HG02610 (cell line): Measurements from ENCODE around the gene PSMD1.
"Not testable (repeated sequence)": the region's sequence is repeated elsewhere in the genome, so short reads cannot be mapped to it uniquely, and the experiment has no call there.

ENCODE experiments used
- ATAC-seq: cut with Tn5 transposase; IDR thresholded peaks from one replicate; pipeline ENCODE4 v1.9.1; 2021; ENCODE audit warnings: mild to moderate bottlenecking, moderate library complexity; ENCODE audit not compliant: unreplicated experiment

Gene PSMD1

DNA sequence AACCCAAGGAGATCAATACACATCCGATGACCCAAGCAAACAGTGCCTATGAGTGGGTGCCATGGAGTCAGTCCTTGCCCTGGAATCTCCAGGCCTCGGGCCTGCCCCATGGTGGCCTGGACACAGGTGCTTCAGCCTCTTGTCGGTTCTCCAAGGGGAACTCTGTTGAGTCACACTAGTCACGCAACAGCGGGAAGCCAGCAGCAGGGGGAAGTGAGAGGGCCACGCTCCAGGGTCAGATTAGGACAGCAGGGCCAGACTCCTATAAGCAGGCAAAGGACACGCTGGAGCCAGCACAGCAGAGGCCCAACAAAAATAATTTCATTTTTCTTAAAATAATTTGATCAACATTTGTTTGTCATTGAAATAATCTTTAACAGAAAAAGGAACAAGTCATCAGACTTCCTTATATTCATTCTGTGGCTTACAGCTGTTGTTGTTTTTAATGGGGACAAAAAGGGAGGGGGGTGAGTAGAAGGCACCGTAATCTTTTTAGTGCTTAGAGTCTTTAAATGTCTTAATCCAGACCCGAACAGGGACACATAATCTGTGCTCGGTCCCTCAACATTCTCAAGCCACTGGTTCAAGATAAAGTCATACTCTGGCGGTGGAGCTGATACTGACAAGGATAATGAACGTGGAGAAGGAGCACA, 125.3 kb downstream of the PSMD1 start:
- peak; percentile 76 for ATAC-seq

DNA sequence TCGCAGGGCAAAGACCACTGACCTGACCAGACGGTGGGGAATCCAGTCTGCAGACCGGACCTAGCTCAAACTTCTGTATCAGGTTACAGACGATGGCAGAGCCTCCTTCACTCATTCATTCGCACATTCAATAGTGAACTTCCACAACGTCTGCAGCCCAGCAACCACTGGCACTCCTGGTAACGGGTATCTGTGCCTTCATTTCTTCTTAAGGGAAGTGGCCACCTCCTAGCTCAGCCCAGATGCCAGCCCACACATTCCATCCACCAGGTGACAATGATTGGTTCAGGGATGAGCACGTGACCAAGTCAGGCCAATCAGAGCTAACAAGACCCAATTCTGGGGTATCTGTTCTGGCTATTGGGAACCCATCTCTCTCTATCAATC, 125.8 kb downstream of the PSMD1 start:
- no peak for ATAC-seq

DNA sequence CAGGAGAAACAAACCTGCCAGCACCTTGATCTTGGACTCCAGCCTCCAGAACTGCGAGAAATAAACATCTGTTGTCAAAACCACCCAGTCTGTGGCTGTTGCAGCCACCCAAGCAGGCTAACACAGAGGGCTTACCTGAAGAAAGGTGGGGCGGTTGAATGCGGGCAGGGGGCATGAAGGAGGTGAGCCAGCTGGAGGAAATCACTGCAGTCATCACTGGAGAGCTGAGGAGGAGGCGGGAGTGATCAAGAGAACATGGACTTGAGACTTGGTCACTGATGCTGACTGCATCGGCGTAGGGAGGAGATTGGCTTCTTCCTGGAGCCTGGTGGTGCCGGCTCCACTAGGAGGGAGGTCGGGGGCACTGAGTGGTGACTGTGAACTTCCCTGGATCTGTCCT, 127.2 kb downstream of the PSMD1 start:
- ATAC-seq: no peak

DNA sequence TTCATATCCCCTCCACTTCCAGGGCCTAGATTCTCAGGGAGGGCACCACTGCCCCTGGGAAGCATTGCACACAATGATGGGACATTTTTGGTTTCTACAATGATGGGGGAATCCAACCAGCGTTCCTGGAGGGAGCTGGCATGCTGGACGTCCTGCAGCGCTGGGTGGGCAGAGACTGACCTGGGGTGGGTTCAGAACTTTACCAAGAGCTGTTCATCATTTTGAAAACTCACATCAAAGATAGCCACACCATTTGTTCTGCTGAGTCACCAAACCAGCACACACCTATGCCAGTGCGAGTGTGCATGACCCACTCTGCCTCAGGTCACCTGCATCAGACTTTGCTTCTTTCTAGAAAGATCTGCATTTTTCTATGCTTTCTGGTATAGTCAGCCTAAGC, 127.7 kb downstream of the PSMD1 start:
- no peak for ATAC-seq

DNA sequence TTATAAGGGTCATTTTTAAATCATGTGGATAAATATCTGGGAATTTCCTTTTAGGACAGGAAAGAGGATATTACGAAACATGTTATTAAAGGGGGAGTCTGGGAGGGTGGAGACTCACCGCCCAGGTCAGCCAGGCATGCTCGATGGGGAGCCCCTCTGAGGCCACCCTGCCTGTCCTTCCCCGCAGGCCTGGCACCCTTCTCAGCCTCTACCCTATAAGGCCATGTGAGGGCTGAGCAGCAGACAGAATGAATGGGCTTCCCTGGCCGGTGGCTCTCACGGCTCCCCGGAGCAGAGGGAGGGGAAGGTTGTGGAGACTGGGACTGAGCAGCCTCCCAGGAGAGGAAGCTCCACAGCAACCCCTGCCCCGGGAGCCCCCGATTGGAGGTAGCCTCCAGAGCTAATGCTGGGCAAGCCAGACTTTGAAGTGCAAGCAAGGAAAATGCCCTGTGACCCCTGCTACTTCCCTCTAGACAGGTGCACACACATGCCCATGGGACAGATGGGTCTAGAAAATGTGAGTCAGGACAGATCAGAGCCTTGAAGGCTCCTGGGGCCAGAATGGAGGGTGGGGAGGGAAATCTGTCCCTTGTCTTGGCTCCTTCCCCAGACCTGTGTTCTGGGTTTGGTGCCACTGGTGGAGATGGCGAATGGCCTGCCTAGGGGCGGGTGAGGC, 128.5 kb downstream of the PSMD1 start:
- ATAC-seq: no peak

DNA sequence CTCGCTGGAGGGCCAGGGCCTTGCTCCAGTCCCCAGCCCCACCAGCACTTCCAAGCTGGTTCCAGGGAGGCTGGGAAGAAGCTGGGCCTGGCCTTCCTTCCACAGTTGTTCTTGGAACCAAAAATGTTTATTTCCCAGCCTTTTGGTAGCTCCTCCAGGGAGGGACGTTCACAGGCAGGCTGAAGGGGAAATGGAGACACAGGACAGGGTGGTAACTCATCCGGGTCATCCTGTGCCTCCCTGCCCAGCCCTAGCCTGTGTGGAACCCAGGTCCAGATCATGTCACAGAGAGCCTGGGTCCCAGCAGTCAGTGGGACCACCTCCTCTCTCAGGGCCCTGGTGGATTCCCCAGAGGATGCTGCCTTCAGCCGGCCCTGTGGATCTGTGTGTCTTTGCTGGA, 129.2 kb downstream of the PSMD1 start:
- no peak for ATAC-seq

DNA sequence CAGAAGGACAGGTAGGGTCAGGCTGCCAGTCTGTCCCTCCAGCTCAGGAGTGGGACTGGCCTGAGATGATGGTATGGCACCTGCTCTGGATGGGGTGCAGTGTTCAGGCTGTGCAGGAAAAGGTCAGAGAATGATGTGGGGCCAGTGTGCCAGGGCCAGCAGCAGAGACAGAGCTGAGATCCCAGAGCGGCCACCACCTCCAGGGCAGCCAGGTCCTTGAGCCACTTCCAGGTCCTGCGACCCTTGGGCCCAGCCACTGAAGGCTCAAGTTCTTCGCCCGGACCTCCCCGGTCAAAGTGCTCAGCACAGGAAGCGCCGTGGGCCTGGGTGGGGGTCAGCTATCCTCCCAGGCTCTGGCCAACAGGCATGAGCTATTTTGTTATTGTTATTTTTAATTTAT, 129.7 kb downstream of the PSMD1 start:
- no peak for ATAC-seq

DNA sequence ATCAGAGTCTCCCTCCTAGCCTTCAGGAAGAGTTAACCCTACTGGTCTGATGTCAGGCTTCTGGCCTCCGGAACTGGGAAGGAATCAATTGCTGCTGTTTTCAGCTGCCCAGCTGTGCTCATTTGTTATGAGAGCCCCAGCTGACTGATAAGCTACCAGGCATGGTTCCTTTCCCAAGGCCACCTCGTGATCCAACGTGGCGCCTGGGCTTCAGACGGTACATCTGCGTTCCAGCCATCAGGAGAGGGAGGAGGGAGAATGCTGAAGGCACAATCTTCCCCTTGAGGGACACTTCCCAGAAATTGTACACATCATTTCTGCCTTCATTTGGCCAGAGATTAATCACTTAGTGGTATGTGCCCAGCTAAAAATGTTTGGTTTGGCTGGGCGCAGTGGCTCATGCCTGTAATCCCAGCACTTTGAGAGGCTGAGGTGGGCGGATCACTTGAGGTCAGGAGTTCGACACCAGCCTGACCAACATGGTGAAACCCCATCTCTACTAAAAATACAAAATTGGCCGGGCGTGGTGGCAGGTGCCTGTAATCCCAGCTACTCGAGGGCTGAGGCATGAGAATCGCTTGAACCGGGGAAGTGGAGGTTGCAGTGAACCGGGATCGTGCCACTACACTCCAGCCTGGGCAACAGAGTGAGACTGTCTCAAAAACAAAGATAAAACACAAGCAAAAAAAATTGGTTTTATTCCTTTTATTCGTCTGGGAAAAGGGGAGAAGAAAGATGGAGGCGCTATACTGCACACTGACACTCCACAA, 131.3 kb downstream of the PSMD1 start:
- no peak for ATAC-seq

DNA sequence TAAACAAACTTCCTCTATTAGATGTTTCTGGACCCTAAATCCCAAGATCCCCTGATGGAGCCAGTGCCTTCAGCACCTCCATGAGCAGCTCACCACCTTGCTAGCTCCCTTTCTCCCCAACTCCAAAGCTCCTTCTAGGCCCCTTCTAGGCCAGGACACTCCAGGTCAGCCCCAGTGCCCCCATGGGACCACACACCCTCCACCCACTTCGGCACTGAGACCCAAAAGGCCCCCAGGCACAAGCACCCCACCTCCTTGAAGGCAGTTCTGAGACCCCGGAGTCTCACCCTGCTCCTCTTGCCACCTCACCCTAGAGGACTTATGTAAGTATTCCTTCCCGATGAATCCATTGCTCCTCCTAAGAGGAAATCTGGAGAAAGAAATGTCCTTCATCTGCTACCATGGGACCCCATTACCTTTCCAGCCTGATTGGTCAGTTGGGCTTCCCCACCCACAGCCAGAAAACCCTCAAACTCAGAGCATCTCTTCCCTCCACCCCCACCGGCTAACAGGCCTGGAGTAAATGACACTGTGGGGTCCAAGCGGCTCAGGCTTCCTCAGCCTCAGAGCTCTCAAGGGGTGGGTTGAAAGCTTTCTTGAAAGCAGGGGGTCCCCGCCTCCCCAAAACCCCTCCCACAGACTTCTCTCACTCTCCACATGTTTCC, 132.0 kb downstream of the PSMD1 start:
- ATAC-seq: no peak

DNA sequence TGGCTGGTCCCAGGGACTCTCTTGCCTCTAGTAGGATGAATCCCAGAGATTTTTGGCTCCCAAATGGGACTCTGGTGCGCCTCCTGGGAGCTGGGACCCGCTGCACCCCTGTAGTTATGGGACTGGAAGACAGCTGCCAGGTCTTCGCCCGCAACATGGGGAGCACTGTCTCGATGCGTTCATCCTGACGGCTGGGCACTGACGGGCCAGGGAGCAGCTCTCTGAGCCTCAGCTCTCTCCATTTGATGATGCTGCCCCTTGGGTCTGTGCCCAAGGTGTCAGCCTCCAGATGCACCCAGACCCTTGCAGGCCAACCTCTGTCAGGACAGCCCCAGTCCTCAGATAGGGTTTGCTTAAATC, 132.5 kb downstream of the PSMD1 start:
- ATAC-seq: no peak

DNA sequence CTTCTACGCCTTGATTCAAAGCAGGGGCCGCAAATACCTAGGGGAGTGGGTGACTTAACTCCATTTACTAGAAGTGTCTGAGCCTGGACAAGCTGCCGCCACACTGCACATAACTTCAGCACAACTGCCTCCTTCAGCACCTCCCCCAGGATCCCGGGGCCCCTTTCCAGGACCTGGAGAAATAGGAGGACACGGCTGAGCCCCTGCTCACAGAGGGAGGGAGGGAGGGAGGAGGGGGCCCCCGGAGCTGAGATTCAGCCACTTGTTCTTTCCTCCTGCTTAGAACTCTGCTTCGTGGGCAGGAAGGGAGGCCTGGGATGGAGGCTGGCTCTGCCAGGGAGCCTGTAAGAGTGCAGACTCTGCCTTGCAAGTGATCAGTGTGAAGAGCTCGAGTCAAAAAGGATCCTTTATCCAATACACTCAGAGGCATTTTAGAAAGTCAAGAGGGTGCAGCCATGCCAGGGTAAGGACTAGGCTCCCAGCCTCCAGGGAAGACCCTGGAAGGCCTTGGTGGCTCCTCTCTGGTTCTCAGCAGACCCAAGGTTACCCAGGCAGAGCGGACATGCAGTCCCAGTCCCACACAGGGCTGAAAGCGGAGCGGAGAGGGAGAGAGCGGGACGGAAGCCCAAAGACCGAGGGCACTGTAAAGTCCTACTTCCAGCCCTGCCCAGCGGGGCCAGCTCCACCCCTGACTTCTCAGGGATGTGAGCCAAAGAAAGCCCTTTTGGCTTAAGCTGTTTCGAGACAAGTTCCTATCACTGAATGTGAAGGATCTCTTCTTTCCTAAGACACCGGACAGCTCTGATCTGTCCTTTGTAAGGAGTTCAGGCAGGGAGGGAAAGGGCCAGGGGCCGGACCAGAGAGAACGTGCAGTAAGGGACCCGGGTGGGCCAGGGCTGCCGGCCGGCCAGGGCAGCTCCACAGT, 133.2 kb downstream of the PSMD1 start:
- ATAC-seq: no peak

DNA sequence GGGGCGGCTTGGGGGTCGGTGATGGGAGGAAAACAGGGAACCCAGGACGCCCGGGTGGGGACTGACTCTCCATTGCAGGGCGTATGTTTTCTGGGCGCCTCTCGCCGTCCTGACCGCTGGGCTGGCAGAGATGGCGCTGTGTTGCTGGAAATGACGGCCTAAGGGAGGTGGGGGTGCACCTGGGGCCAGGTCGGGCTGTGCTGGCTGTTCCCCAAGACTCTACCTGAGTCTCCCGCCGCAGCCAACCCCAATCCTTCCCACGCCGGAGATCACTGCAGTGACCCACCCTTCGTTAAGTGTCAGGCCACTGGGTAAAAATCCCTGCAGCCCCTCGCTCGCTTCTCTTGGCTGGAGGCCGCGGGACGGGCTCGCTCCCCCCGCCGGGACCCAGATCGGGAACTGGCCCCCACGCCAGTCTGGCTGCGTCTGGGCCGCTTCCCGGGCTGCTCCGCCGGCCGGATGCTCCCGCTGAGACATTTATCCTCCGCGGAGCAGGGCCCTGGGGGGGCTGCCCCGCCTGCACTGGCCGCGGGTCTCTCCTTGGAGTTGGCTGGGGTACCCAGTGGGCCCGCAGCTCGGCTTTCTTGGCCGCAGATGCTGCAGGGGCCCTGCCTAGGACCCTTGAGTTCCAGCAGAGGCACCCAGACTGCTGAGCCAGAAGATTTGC, 134.0 kb downstream of the PSMD1 start:
- ATAC-seq: no peak

DNA sequence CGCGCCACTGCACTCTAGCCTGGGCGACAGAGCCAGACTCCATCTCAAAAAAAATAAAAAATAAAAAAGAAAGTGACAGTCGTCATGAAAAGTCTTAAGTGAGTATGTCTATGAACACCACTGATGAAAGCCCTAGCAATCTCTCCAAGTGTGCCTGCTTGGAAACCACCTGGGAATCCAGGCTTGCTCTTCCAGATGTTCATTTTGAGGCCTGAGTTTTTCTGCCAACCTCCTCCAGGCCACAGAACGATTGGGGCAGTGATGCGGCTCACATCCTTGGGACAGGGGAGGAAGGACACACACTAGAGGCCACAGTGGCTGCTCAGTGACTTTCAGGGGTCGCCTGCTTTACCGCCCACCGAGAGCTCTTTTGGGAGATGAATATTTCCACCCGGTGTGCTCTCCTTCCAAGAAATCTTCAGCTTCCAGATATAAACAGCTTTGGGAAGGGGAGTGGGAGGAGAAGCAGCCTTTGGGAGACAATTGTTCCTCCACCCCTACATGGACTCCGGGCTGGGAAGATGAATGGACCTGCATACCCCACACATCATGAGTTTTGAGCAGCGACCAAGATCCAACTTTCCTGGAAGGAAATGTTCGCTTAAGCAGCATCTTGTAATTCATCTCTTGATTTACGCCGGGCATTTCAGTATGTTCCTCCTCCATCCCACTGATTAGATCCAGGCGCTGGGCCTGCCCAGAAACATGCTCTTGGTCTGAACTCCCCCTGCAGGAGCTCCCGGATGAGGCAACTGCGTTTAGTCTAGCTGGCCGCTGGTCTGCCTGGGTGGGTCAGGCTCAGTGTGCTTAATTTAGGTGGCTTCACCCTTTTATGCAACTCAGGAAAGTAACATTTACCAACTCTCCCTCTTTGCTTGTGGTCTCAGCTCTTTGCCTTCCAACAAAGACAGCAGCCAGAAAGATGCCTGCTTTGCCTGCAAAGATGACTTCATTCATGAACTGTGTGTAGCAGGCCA, 135.5 kb downstream of the PSMD1 start:
- ATAC-seq: no peak

DNA sequence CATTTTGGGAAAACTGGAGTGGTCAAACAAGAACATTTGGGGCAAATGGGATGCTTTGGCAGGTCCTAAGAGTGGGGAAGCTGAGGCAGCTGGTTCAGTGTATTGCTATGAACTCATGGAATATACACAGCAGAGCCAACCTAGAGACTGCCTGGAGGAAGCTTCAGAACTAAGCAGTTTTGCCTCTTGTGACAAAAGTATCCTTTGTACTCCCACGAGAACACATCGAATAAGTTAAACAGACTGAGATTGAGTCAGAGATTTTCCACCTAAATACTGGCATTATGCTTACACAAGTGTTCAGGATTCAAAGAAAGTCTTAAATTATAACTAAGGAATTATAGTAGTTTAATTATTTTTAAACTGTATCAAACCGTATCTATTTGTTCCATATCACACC, 136.5 kb downstream of the PSMD1 start:
- no peak for ATAC-seq

DNA sequence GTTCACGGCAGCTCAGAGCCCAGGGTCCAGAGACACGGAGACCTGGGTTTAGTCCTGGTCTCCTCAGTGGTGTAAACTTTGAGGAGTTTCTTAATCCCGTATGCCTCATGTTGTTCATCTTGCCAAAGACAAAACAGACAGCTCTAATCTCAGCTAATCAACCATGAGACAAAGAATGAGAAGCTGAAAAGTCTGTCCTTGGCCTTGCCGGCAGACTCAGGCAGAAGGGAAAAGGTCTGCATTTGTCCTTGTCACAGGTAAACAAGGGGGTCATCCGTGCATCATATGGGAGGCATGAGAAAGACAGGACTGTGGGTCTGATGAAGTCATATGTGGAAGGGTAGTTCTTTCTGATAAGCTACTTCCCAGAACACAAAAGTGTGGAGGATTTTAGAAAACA, 139.9 kb downstream of the PSMD1 start:
- ATAC-seq: no peak

DNA sequence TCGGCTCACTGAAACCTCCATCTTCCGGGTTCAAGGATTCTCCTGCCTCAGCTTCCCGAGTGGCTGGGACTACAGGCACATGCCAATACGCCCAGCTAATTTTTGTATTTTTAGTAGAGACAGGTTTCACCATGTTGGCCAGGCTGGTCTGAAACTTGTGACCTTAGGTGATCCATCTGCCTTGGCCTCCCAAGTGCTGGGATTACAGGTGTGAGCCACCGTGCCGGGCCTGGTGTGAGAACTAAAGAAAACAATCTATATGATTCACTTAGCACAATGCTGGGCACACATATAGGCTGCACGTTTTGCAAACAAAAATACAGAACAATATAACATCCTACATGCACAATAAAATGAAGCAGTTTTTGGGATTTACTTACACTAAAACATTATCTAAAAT, 140.5 kb downstream of the PSMD1 start:
- ATAC-seq: not testable (repeated sequence)

DNA sequence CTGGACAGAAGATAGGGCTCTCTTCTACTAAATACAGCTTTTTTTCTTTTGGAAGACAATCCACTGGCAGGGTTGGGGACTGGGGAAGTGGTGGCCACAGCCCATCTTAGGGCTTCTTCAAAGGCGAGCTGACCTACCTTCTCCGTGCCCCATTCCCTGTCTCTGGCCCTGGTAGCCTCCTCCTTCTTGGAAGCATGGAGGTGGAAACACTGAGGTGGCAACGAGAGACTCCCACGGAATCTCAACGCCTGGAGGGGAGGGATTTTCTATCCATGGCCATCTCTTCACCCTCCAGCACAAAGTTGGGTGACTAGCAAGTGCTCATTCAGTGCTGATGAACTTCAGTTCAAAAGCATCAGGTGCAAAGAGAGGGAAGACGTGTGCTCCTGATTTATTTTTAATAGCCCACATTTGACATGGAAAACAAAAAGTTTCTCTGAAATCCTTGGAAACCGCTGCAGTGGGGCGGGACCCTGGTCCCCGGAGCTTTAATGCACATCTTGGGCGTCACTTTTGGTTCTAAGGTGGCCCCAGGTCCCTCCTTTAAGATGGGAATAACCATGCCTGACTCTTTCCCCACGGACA, 141.1 kb downstream of the PSMD1 start:
- ATAC-seq: no peak

DNA sequence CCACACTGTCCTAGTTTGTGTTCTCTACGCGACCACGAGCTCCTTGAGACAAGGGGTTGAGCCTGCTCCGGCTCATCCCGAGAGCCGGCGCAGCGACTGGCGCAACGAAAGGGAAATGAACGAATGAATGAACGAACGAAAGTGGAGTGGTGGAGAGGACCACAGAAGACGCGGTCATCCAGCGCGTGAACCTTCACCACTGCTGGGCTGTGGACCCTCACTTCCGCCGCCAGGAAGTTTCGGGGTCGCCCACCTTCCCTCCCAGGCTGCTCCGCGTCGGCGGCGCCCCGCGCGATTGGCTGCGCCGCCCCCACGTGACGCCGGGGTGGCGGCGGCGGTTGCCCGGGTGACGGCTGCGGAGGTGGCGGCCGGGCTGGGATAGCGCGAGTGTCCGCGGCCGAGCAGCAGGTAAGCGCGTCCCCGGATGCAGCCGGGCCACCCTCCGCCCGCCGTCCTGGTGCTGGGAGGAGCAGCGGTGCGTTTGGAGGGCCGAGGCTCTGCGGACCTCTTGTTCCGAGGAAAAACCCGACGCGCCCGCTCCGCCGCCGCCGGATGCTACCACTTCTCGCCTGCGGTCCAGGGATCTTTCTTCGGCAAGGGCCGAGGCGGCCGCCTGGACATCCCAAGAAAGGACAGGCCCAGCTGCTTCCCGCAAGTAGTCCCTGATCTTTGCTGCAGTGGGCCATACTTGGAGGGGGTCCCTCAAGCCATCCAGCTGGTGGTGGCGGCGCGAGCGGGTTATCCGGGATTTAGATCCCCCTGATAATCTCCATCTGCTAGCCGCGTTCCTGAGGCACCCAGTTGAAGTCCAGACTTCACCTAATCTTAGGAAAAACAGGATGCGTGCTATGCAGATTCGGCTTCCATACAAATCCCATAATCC, 141.9 kb downstream of the PSMD1 start, which contains the start of gene ARMC9:
Gene ARMC9, plus strand, starts transcription at position 341 of the 883 bp plus-strand sequence. CDS start 7,608 bp downstream, outside the sequence.
- peak; percentile 98 for ATAC-seq
